ENCODE results near the gene MAPK4.

The MAPK4 gene

DNA sequence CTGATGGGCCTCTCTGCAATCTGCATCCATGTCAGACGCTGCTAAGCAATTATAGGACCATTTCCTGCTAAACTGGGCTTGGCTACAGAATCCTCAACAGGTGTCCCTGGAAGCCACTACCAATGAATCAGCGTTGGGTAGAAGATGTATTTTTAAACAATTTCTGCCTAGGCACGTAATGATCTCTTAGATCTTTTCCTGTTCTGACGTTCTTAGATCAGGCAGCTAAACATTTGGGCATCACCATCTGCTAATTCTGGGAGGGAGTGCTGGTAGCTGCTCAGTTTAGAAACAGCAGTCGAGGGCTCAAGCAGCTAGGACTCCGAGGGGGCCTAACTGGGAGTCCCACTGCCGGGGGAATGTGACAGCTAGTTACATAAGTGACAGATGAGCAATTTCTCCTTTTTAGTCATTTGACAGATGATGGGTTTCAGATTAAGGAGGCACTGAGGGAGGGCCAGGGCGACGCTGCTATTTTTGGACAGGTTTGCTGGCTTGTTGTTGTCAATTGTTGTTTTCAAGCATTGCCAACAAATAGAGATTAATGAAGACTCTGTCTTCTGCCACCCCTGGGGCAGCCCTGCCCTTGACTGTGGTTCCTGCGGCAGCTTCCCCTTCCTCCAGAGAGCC lies 167.2 kb downstream of the MAPK4 start:
- DNase-seq, result no peak

DNA sequence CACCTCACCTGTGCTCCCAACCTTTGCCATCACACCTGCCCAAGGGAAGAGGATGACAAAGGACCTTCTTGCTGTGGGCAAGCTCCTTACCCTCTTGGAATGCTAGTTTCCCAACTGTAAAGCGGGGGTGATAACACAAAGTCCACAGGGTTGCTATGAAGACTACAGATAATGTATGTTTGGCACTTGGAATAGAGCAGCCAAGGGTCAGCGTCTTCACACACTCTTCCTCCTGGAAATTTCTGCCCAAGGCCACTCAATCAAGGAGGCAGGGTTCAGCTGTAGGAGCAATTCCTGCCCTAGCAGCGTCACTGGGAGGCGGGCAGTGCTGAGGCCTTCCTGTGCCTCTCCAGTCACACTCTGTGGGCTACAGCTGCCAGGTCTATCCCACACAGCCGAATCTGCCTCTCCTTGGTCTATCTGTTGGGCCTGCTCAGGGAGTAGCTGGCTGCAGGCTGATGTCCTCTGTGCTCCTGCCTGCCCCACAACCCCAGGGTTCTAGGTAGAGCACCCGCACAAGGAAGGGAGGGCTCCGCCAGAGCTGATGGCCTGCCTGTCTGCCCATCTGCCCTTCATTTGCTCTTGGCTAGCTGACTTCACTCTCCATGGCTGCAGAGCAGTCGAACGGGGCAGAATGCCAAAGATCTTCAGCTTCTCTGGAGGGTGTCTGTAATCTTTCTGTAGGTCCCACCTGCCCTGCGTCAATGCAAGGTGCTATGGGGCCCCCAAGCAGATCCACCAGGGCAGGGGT lies 168.0 kb downstream of the MAPK4 start:
- DNase-seq, result no peak

DNA sequence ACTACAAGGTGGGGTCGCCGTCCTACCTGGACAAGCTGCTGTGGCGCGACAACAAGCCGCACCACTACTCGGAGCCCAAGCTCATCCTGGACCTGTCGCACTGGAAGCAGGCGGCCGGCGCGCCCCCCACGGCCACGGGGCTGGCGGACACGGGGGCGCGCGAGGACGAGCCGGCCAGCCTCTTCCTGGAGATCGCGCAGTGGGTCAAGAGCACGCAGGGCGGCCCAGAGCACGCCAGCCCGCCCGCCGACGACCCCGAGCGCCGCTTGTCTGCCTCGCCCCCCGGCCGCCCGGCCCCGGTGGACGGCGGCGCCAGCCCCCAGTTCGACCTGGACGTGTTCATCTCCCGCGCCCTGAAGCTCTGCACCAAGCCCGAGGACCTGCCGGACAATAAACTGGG lies 169.5 kb downstream of the MAPK4 start:
- no peak for DNase-seq

DNA sequence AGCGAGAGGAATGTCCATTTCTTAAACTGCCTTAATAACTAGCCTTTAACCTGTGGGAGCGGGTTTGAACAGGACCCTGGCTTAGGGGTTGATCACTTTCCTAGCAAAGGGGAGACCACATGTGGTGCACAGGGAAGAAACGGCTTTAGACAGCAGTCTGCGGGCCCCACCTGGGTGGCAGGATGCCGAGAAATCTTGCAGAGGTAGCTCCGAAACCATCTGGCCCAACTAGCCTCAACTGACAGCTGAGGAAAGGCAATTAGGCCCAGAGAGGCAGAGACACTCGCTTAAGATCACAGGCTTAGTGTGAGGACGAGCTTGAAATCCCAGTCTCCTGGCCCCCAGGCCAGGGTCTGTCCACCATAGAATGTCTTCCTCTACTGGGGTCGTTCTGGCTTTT lies 170.1 kb downstream of the MAPK4 start:
- DNase-seq, result no peak

DNA sequence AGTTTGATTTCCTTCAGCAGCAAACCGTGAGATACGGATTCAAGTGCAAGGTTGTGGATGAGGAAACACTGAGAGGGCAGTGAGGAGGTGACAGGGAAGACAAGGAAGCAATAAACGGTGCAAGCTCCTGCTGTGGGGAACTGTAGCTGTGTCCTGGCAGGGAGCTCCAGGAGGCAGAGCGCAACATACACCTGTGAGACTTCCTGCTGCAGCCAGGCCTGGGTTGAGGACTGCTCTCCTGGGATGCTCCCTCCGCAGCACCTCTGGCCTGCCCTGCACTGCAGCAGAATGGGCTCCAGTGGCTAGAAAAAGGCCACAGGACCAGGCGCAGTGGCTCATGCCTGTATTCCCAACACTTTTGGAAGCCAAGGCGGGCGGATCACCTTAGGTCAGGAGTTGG lies 174.5 kb downstream of the MAPK4 start:
- DNase-seq, result no peak

DNA sequence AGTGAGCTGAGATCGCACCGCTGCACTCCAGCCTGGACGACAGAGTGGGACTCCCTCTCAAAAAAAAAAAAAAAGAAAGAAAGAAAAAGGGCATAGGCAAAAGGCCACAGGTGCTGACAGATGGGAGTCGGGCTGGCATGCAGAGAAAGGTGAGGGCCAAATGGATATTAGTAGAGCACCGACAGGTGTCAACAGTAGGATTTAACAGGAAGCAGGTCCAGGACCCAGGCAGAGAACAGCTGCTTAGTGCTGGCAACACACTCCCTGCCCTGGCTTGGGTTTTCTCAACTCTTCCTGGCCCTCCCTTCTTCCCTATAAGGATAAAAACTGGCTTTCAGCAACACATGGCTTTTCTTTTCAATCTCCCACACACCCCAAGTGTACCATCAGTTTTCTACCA lies 175.0 kb downstream of the MAPK4 start:
- DNase-seq, result no peak

DNA sequence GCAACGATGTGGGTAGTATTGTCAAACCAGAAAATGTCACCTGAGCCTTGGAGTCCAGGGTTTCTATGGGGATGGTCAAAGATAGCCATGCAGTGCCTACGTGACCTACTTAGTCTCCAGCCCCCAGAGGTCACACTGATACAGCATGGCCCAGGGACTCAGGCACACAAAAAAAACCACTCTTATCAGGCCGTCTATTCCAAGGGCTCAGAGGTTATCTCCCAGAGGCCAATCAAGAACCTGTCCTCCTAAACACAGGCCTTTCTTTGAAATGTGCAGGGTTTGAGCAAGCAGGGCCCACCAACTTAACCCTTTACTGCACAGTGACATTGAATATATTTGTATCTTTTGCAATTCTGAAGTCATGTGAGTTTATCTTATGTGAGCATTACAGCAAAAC lies 177.2 kb downstream of the MAPK4 start:
- no peak for DNase-seq

DNA sequence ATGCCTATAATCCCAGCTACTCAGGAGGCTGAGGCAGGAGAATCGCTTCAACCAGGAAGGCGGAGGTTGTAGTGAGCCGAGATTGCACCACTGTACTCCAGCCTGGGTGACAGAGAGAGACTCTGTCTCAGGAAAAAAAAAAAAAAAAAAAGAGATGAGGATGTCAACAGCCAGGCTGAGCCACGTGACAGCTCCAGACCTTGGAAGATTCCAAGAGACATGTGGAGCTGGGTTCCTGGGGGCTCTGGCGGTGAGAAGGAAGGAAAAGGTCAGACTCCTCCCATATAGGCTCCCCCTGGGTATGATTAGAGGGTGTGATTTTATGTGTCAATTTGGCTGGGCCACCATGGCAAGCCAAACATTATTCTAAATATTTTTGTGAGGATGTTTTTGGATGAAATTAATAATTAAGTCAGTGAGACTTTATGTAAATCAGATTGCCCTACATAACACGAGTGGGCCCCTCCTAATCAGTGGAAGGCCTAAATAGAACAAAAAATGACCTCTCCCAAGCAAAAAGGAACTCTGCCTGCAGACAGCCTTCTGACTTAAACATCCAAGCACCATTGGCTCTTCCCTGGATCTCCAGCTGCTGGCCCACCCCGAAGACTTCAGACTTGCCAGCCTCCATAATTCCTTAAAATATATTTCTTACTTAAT lies 178.3 kb downstream of the MAPK4 start:
- no peak for DNase-seq

DNA sequence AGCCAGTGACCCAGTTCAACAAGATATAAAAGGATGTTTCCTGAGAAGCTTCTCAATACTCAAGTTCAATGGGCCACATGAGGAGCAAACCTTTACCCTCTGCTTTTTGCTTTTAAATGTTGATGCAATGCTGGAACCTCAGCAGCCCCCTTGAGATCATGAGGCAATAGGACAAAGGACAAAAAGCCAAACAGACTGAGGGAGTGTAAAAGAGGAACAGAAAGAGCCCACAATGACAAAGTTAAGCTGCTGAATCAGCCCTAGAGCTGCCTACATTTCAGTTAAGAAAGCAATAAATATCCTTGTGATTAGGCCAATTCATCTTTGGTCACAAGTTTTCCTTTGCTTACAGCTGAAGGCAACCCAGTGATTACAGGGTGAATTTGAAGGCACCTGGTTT lies 183.1 kb downstream of the MAPK4 start:
- no peak for DNase-seq

DNA sequence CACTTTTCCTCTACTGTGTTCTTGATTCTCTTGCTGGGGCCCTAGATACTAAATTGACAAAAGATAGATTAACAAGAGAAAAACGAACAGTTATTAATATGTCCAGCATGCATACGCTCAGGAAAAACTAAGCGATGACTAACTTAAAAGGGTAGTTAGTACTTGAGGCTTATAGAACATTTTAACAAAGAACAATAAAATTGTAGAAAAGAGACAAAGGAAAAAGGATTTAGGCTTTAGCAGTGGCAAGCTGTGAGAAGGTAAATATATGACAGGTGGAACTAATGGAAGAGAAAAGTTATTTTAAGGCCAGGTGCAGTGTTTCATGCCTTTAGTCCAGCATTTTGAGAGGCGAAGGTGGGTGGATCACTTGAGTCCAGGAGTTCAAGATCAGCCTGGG lies 184.4 kb downstream of the MAPK4 start:
- no peak for DNase-seq

DNA sequence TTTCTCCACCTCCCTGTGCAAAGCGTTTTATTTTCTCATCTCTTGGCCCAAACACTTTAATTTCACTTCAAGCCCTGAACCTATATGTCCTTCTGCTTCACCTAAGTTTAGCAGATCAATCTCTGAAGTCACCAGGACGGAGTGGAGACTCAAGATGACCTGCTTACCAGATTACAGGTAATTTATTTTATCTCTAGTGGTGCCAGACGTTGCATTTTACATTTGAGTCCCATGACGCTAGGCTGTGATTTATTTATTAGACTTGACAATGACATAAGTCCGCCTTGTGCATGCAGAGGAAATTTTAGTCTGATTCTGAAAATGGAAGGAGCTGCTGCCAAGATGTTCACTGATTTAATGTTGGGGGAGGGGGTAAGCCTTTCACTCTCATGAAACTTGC lies 186.1 kb downstream of the MAPK4 start:
- DNase-seq, result no peak

DNA sequence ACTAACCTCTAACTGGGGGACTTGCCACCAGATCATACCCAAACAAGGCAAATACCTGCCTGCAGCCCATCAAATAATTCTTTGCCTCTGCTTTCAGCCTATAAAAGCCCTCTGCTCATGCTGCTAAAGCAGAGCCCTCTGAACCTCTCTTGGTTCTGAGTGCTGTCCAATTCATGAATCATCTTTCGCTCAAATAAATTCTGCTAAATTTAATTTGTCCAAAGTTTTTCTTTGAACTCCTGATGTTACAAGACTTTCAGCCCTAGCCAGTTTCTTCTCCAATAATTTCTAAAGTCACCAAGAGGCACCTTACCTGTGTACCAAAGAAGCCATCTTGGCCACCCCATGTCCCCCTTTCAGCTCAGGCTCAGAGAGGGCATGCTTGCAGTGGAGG lies 188.0 kb downstream of the MAPK4 start:
- no peak for DNase-seq

DNA sequence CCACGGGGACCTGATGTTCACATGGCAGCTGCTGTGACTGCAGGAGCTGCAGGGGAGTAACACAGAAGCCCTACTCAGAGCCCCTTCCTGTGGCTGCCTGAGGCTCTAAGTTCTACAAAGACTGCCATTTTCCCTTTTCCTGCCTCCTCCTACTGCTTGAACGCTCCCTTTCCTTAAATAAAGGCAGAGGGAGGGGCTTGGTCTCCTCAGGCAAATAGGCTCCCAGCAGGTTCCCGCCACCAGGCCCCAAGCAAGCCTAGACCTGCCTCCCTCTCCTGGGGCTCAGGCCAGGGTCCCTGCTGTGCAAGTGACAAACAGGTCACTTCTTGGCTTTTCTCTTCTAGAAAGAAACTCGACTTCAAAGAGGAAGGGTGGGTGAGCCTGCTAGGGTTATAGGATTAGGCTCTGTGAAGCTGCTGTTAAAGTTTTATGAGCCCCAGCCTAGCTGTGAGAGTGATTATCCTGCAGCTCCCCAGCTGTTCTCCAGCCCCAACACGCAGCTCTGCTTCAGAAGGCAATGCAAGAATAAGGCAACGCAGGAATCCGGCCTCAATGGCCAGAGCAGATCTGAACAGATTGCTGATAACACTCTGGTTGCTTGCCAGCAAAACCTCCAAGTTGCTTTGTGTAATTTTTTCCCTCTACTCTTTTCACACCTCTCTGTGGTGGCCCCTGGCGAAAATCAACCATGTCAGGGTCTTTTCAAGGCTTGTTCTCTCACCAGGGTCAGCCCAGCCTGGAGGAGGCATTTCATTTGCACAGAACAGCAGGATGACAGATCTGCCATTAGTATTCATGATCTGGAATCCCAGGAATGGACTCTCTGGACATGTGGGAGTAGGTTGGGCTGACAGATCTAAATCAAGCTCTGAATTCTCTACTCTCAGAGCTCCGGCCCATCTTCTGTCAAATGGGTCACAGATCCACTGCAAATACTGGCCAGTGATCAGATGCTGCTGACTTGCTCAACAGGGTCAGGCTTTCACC lies 188.6 kb downstream of the MAPK4 start:
- DNase-seq, result no peak

DNA sequence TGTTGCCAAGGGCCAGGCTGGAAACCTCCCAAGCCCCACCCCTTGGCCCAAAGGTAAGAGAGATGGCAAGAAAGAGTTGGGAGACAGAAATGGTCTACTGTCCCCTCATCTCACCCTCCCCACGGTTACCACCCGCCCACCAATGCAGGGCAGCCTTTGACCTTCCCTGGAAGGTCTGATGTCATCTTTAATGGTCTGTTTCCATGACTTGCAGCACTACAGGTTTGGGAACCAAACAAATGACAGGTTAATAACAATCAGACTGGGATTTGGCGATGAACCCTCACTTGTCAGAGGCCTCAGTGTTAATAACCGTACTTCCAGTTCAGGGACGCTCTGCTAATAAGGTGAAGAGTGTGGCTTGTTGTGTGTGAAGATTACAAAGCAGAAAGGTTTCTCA lies 189.5 kb downstream of the MAPK4 start:
- no peak for DNase-seq

DNA sequence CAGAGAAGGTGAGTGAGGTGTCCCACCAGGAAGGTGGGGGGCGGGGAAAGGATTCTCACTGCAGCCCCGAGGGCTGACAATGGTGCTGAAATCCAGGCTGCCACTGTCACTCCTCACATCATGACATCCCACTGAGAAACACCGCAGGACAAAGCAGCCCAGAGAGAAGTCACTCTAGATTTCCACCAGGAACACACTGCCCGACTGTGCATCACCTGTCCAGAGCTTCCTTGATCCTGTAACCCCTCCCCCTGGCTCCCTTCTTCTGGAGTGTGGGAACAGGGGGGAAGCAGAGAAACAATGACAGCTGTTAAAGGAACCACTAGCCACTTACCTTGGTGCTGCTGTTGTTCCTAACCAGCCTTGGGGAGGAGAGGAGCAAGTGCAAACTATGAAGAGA lies 190.1 kb downstream of the MAPK4 start:
- DNase-seq, result no peak

DNA sequence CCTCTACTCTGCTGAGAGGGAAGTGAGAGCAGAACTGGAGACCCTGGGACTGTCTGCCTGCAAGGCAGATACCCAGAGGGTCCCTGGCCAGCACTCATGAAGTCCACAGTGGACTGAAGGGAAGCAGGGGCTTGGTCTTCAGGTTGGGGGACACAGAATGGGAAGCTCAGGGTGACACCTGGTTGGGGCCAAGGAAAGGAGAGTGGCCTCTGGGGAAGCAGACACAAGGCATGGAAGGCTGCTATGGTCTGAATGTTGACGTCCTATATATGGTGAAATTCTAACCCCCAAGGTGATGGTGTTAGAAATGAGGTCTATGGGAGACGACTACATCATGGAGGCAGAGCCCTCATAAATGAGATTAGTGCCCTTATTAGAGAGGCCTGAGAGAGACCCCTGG lies 190.7 kb downstream of the MAPK4 start:
- no peak for DNase-seq

DNA sequence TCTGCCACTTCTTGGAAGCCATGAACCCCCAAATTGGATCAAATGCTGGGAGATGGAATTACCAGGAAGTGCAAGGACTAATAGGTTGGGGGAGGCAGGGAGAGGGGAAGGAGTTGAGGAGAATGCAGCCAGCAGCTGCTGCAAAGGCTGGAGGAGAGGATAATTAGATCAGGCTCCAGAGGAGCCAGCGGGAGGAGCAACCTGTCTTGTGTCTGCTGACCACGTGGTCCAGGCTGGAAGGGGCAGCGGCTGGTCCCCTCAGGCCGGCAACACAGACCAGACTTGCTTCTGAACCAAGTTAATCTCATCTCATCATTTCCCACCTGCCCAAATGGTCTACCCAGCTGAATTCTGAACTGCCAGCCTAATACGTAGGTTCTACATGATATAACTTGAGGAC lies 191.6 kb downstream of the MAPK4 start:
- DNase-seq, result no peak

DNA sequence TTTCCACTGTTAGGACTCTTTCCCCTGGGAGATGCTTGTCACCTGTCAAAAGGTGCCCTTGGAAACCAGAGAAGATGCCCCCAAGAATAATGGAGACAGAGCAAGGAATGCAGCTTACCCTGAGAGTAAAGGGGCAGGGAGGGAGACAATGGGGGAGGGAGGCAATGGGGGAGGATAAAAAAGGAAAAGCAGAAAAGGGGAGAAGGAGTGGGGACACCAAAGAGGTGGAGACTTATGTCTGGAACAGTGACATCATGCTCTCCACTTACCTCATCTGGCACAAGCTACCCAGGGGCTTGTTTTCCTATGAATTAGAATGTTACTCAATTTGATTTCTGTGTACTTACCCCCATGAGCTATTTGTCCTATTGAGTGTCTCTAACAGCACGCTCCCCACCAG lies 192.1 kb downstream of the MAPK4 start:
- no peak for DNase-seq

DNA sequence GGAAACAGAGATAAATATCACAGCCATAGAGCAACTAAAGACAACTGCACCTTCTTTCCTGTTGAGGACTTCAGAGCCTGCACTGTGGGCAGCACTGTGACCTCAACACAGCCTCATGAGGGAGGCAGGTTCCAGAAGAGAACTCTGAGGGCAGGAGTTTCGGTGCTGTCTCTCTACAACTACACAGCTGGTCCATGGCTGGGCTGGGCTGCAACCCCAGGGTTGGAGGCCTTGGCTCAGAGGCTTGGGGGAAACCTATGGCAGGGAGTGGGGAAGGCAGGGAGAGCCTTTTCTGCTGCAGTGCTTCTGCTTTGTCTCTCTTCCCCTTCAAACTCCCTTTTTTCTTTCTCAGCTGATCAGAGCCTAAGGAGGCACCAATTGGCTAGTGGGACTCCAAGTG lies 193.4 kb downstream of the MAPK4 start:
- DNase-seq, result no peak

DNA sequence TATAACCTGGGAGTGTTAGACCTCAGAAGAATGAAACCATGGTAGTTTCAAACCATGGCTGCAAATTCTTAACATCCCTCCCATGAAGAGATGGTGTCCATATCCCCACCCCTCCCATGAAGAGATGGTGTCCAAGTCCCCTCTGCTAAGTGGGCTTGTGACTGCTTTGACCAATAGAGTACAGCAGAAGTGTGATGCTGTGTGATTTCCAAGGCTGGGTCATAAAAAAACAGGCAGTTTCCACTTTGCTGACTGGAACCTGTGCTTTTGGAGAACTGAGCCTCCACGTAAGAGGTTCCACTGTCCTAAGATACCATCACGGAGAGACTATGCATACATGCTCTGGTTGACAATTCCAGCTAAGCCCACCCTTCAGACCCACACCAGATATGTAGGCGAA lies 194.4 kb downstream of the MAPK4 start:
- no peak for DNase-seq

DNA sequence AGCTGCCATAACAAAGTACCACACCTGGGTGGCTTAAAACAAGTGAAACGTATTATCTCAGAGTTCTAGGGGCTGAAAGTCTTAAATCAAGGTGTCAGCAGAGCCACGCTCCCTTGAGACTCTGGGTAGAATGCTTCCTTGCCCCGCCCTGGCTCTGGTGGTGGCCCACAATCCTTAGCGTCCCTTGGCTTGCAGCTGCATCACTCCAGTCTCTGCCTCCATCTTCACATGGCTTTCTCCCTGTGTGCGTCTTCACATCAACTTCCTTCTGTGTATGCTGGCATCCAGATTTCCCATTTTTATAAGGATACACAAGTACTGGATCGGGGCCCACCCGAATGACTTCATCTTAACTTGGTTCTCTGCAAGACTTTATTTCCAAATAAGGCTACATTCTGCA lies 197.5 kb downstream of the MAPK4 start:
- DNase-seq, result no peak

DNA sequence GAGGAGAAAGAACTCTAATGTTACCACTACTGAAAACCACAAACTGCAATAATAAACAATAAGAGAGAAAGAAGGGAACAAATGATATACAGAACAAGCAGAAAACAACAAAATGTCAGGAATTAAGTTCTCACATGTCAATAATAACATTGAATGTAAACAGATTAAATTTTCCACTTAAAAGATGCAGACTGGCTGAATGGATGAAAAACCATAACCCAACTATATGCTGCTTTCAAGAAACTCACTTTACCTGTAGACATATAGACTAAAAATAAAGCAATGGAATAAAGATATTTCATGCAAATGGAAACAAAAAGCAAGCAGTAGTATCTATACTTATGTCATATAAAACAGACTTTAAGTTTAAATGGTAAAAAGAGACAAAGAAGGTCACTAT lies 209.6 kb downstream of the MAPK4 start:
- DNase-seq, result no peak

DNA sequence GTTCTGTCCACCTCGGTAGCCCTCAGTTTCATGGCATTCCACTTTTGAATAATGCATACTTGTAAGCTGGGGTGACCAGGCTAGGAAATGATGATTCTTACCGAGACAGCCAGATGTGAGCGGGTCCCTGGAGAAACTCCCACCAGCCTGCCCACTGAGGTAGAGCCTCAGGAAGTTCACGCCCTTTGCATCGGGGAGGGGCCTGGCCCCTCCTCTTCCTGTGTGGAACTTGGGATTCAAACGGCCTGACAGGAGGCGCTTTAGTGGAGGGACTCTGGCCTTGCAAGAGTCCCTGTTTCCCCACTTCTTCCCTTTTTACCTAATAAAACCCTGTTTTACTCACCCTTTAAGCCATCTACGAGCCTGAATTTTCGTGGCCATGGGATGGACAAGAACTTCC lies 215.3 kb downstream of the MAPK4 start:
- no peak for DNase-seq
